Measurements from ENCODE around the gene ACER3. TPM values are rescaled to one million over a fixed set of nuclear protein-coding genes. Genes with fewer than 3 reads are reported as not detected.
A peak's percentile ranks its signal among the peaks of the same experiment; 100 is the strongest.

ACER3 gene
- total RNA-seq, 4 donors from 2014 or later = 9.3 to 25.7 (median 14.2) TPM

DNA sequence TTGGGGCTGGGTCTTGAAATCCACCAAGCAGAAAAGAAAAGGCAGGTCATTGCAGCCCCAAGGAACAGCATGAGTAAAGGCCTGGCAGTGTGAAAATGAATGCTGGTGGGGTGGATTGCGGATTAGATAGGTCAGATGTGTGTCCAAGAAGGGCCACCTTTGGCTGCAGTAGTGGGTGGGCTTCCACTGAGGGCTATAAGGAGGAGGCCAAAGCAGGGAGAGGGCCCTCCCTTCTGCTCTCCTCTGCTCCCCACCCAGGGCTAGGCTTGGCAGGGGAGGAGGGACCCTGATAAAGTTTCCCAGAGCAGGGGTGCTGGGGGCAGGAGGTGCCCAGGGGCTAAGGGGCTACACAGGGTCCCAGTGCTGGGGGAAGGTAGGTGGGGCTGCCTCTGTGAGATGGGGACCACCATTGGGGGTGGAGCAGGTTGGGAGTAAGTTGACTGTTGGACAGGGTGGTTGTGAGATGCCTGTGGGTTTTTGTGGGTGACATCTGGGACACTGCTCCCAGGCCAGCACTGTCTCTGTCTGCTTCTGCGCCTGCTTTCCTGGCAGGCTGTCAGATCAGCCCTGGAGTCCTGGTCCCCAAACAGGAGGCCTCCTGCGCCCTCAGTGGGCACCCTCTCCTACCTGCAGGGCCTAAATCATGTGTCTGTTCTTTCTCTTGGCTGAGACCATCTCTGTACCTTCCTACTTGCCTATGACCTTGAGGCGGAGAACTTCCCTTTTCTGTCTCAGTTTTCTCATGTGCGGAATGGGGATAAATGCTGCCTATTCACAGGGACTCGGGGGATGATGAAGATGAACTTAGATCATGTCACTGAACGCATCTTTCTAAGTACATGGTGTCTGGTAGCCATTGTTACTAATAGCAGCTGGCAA lies 208.0 kb downstream of the ACER3 start:
- H3K4me1 ChIP-seq = peaks cover 0 to 67% (median 26%) of the 10 kb centered on the region in 3 donors
- H3K27ac ChIP-seq = peak overlapping the region in 1 of 4 donors; percentile 5
- WGBS, 2 donors (ENCODE audit: low coverage in 1 of 2) = 63 to 92% methylated on average over 5 to 6 of the region's 7 CpGs
- H3K9me3 ChIP-seq = no peaks in the 10 kb centered on the region
- H3K36me3 ChIP-seq = no peaks in the 10 kb centered on the region
- ATAC-seq = no peak
- no peaks in the 10 kb centered on the region for H3K27me3 ChIP-seq
- H3K4me3 ChIP-seq = no peak overlapping the region
- TF ChIP-seq, protein P1, sequence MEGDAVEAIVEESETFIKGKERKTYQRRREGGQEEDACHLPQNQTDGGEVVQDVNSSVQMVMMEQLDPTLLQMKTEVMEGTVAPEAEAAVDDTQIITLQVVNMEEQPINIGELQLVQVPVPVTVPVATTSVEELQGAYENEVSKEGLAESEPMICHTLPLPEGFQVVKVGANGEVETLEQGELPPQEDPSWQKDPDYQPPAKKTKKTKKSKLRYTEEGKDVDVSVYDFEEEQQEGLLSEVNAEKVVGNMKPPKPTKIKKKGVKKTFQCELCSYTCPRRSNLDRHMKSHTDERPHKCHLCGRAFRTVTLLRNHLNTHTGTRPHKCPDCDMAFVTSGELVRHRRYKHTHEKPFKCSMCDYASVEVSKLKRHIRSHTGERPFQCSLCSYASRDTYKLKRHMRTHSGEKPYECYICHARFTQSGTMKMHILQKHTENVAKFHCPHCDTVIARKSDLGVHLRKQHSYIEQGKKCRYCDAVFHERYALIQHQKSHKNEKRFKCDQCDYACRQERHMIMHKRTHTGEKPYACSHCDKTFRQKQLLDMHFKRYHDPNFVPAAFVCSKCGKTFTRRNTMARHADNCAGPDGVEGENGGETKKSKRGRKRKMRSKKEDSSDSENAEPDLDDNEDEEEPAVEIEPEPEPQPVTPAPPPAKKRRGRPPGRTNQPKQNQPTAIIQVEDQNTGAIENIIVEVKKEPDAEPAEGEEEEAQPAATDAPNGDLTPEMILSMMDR (IDR thresholded peaks at IDR 0.05) = no peak
- TF ChIP-seq POLR2A (IDR thresholded peaks at IDR 0.05) = no peak
- TF ChIP-seq EP300 (IDR thresholded peaks at IDR 0.05) = no peak
- no peak for TF ChIP-seq POLR2AphosphoS5 (IDR thresholded peaks at IDR 0.05)

DNA sequence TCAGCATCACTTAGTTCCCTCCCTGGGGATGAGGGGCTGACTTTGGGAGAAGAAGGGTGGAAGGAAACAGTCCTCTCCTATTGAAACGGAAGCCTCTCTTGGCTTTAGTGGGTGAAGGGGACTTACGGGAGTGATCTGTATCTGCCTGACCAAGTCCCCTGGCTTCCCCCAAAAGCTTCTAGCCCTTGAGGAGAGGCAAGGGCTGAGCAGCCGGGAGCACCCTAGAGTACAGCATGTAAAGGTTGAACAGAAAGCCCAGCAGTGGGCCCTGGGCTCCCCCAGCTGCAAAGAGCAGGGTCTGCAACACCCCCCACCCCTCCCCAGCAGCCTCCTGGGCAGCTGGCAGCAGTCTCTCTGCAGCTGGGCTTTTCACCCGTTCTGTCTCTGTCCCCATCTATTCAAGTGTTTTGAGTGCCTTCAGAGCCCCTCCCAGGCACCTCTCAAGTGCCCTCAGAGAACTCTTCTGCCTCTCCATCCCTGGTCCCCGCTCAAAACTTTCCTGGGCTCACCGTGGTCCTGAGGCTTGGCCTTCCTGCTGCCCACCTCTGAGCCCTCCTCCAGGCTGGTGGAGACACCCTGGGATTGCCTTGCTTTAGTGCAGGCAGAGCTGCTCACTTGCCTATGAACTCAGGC lies 208.7 kb downstream of the ACER3 start:
- Histone ChIP-seq H3K27me3 (no peaks in the 10 kb centered on the region), H3K27ac (peak overlapping the region in 1 of 4 donors; percentile 6), H3K9me3 (no peaks in the 10 kb centered on the region), H3K4me3 (no peak overlapping the region), H3K4me1 (peaks cover 0 to 75% (median 34%) of the 10 kb centered on the region in 3 donors), H3K36me3 (no peaks in the 10 kb centered on the region)
- 83% methylated on average over 1 of the region's 6 CpGs; no CpG with 5 or more reads in 1 of the 2 donors for WGBS, 2 donors (ENCODE audit: low coverage in 1 of 2)
- ATAC-seq = no peak
- TF ChIP-seq, protein P1 (IDR thresholded peaks at IDR 0.05) = no peak
- no peak for TF ChIP-seq POLR2A (IDR thresholded peaks at IDR 0.05)
- TF ChIP-seq POLR2AphosphoS5 (IDR thresholded peaks at IDR 0.05) = no peak
- TF ChIP-seq EP300 (IDR thresholded peaks at IDR 0.05) = no peak

DNA sequence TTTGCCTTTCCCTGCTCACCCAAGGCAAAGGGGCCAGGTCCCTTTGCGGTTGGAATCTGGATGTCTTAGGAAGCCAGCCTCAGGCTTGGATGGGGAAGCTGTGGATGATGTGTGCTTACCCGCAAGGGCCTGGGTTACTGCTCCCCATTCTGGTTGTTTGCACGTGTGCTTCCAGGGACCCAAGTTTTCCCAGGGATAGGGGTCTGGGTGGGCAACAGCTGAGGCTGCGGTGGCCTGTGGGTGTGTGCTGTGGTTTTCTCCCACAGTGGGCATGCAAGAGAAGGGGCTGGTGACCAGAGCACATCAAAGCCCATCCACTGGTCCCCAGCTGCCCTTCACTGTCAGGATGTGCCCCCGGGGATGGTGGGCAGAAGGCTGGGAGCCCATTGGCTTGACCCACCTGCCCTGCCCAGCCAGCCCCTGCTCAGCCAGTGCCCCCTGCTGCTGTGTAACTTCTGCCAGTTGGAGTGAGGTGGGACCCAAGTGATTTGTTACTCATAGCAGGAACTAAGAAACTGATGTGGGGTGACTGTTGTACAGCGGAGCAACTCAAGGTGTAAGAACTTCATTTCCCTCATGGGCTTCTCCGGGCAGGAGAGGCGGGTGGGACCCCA lies 209.4 kb downstream of the ACER3 start:
- no peak for ATAC-seq
- H3K4me3 ChIP-seq = no peak overlapping the region

DNA sequence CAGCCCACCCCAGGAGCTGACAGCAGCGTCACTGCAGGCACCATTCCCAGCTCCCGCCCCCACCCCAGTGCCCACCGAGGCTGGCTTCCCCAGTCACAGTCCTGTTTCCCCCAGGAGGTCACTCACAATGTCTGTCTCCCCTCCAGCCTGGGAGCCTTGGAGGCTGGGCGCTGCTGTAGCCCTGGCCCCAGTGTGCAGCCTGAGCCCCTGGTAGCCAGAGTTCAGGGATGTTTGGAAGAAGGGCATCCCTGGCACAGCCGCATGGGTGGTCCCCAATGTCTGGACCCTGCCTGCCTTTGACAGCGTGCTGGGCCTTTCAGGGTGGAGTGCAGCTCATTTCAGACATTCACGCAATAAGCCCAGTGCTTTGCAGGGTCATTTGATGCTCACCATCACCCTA lies 210.4 kb downstream of the ACER3 start:
- ATAC-seq = no peak
- no peaks in the 10 kb centered on the region for H3K9me3 ChIP-seq
- H3K27me3 ChIP-seq = no peaks in the 10 kb centered on the region
- TF ChIP-seq EP300 (IDR thresholded peaks at IDR 0.05) = no peak
- no peak for TF ChIP-seq POLR2AphosphoS5 (IDR thresholded peaks at IDR 0.05)
- H3K4me1 ChIP-seq = peaks cover 0 to 81% (median 38%) of the 10 kb centered on the region in 3 donors
- no peak overlapping the region for H3K4me3 ChIP-seq
- no CpG with 5 or more reads among the region's 7 CpGs for WGBS, 2 donors (ENCODE audit: low coverage in 1 of 2)
- no peaks in the 10 kb centered on the region for H3K36me3 ChIP-seq
- H3K27ac ChIP-seq = peak overlapping the region in 1 of 4 donors; percentile 81

More for the DNA sequence above, 209.4 kb downstream of the ACER3 start:
- Histone ChIP-seq H3K27ac (peak overlapping the region in 1 of 4 donors; percentile 6), H3K9me3 (no peaks in the 10 kb centered on the region), H3K27me3 (no peaks in the 10 kb centered on the region), H3K36me3 (no peaks in the 10 kb centered on the region), H3K4me1 (peaks cover 0 to 81% (median 40%) of the 10 kb centered on the region in 3 donors)
- TF ChIP-seq POLR2A (IDR thresholded peaks at IDR 0.05) (no peak), POLR2AphosphoS5 (IDR thresholded peaks at IDR 0.05) (no peak), EP300 (IDR thresholded peaks at IDR 0.05) (no peak)
- TF ChIP-seq, protein P1 (IDR thresholded peaks at IDR 0.05) = no peak
- 100% methylated on average over 1 of the region's 8 CpGs; no CpG with 5 or more reads in 1 of the 2 donors for WGBS, 2 donors (ENCODE audit: low coverage in 1 of 2)

Data from gastroesophageal sphincter (tissue), 4 donors.